ENCODE results near the gene NOP14.
"Not testable (repeated sequence)": the region's sequence is repeated elsewhere in the genome, so short reads cannot be mapped to it uniquely, and the experiment has no call there.

NOP14 gene

DNA sequence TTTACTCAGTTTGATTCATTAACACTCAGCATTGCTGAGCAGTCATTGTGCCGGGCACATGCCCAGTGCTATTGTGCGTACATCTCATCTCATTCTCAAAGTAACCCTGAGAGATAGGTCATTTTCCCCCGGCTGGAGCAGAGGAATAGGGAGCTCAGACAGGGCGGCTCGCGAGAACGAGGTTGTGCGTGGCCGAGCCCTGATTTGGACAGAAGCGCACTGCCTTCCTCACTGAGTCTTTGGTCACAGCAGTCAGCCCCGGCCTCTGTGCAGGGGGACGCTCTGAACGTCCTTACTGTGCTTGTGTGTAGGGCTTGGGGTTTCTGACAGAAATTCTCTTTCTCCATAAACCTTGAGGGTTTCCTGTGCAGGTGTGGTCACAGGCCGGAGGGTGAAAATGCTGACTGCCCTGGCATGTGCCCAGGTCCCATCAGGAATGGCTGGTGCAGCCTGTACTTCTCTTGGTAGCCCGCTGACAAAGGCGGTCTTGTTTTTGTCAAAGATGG is 39.5 kb downstream of the NOP14 start:
- Histone ChIP-seq H3K9me3 (ENCODE audit: severe bottlenecking) (no peaks in the 10 kb centered on the region), H3K36me3 (peaks cover 81% of the 10 kb centered on the region), H3K27me3 (ENCODE audit: insufficient read depth, low read depth, severe bottlenecking) (no peaks in the 10 kb centered on the region), H3K4me3 (ENCODE audit: low read depth, low read length) (no peak overlapping the region), H3K27ac (no peak overlapping the region)
- no peak for DNase-seq
- TF ChIP-seq, protein P1, sequence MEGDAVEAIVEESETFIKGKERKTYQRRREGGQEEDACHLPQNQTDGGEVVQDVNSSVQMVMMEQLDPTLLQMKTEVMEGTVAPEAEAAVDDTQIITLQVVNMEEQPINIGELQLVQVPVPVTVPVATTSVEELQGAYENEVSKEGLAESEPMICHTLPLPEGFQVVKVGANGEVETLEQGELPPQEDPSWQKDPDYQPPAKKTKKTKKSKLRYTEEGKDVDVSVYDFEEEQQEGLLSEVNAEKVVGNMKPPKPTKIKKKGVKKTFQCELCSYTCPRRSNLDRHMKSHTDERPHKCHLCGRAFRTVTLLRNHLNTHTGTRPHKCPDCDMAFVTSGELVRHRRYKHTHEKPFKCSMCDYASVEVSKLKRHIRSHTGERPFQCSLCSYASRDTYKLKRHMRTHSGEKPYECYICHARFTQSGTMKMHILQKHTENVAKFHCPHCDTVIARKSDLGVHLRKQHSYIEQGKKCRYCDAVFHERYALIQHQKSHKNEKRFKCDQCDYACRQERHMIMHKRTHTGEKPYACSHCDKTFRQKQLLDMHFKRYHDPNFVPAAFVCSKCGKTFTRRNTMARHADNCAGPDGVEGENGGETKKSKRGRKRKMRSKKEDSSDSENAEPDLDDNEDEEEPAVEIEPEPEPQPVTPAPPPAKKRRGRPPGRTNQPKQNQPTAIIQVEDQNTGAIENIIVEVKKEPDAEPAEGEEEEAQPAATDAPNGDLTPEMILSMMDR (IDR thresholded peaks at IDR 0.05; ENCODE audit: low read depth, low read length): no peak

DNA sequence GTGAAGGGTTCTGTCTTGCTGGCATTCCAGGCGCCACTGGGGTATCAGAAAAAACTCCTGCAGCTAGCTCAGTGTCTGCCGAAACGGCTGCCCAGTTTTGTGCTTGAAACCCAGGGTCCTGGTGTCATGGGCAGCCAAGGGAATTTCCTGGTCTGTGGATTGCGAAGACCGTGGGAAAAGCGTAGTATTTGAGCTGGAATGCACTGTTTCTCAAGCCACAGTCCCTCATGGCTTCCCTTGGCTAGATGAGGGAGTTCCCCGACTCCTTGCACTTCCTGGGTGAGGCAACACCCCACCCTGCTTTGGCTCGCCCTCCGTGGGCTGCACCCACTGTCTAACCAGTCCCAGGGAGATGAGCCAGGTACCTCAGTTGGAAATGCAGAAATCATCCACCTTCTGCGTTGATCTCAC is 40.1 kb downstream of the NOP14 start:
- H3K27ac ChIP-seq: no peak overlapping the region
- no peak for DNase-seq
- no peak overlapping the region for H3K4me3 ChIP-seq (ENCODE audit: low read depth, low read length)
- peaks cover 77% of the 10 kb centered on the region for H3K36me3 ChIP-seq
- H3K9me3 ChIP-seq (ENCODE audit: severe bottlenecking): no peaks in the 10 kb centered on the region
- TF ChIP-seq, protein P1 (IDR thresholded peaks at IDR 0.05; ENCODE audit: low read depth, low read length): no peak
- no peaks in the 10 kb centered on the region for H3K27me3 ChIP-seq (ENCODE audit: insufficient read depth, low read depth, severe bottlenecking)

DNA sequence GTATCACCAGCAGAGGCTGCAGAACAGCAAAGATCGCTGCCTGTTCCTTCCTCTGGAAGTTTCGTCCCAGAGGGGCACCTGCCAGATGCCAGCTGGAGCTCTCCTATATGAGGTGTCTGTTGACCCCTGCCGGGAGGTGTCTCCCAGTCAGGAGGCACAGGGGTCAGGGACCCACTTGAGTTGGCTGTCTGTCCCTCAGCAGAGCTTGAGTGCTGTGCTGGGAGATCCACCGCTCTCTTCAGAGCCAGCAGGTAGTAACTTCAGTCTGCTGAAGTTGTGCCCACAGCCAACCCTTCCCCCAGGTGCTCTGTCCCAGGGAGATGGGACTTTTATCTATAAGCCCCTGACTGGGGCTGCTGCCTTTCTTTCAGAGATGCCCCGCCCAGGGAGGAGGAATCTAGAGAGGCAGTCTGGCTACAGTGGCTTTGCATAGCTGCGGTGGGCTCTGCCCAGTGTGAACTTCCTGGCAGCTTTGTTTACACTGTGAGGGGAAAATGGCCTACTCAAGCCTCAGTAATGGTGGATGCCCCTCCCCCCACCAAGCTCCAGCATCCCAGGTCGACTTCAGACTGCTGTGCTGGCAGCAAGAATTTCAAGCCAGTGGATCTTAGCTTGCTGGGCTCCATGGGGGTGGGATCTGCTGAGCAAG is 40.6 kb downstream of the NOP14 start:
- not testable (repeated sequence) for H3K27ac ChIP-seq; H3K4me3 ChIP-seq (ENCODE audit: low read depth, low read length); DNase-seq; H3K27me3 ChIP-seq (ENCODE audit: insufficient read depth, low read depth, severe bottlenecking); H3K9me3 ChIP-seq (ENCODE audit: severe bottlenecking)
- peaks cover 73% of the 10 kb centered on the region for H3K36me3 ChIP-seq

DNA sequence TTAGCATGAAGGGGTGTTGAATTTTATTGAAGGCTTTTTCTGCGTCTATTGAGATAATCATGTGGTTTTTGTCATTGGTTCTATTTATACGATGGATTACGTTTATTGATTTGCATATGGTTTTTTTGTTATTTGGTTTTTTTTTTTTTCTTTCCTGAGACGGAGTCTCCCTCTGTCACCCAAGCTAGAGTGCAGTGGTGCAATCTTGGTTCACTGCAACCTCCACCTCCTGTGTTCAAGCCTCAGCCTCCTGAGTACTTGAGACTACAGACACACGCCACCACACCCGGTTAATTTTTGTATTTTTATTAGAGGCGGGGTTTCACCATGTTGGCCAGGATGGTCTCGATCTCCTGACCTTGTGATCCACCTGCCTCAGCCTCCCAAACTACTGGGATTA is 44.5 kb downstream of the NOP14 start:
- DNase-seq; H3K9me3 ChIP-seq (ENCODE audit: severe bottlenecking); H3K4me3 ChIP-seq (ENCODE audit: low read depth, low read length); H3K27ac ChIP-seq; H3K27me3 ChIP-seq (ENCODE audit: insufficient read depth, low read depth, severe bottlenecking): not testable (repeated sequence)
- peaks cover 65% of the 10 kb centered on the region for H3K36me3 ChIP-seq

DNA sequence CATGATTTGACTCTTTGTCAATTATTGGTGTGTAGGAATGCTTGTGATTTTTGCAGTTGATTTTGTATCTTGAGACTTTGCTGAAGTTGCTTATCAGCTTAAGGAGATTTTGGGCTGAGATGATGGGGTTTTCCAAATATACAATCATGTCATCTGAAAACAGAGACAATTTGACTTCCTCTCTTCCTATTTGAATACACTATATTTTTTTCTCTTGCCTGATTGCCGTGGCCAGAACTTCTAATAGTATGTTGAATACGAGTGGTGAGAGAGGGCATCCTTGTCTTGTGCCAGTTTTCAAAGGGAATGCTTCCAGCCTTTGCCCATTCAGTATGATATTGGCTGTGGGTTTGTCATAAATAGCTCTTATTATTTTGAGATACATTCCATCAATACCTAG is 44.9 kb downstream of the NOP14 start:
- H3K4me3 ChIP-seq (ENCODE audit: low read depth, low read length); DNase-seq; H3K9me3 ChIP-seq (ENCODE audit: severe bottlenecking); H3K27ac ChIP-seq; H3K27me3 ChIP-seq (ENCODE audit: insufficient read depth, low read depth, severe bottlenecking): not testable (repeated sequence)
- H3K36me3 ChIP-seq: peaks cover 65% of the 10 kb centered on the region

DNA sequence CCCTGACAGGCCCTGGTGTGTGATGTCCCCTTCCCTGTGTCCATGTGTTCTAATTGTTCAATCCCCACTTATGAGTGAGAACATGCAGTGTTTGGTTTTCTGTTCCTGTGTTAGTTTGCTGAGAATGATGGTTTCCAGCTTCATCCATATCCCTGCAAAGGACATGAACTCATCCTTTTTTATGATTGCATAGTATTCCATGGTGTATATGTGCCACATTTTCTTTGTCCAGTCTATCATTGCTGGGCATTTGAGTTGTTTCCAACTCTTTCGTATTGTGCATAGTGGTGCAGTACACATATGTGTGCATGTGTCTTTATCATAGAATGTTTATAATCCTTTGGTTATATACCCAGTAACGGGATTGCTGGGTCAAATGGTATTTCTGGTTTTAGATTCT is 46.5 kb downstream of the NOP14 start:
- H3K27me3 ChIP-seq (ENCODE audit: insufficient read depth, low read depth, severe bottlenecking); H3K9me3 ChIP-seq (ENCODE audit: severe bottlenecking); H3K27ac ChIP-seq; H3K4me3 ChIP-seq (ENCODE audit: low read depth, low read length); DNase-seq: not testable (repeated sequence)
- H3K36me3 ChIP-seq: peaks cover 66% of the 10 kb centered on the region

DNA sequence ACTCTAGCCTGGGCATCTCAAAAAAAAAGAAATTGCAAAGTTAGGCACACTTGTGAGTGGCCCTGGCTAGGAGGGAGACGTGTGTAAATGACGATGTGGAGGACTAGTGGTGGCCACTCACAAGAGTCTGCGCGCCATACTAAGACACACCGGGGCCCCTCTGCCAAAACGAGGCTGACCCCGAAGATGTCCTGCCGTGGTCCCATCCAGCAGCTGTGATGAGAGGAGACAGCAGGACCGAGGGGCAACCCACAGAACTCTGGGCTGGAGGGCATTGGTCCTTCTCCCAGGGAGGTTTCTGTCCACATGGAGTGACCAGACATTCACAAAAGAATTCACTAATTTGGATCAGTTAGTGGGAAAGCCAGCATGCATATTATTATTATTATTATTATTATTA is 47.4 kb downstream of the NOP14 start:
- Histone ChIP-seq H3K27me3 (ENCODE audit: insufficient read depth, low read depth, severe bottlenecking) (no peaks in the 10 kb centered on the region), H3K36me3 (peaks cover 68% of the 10 kb centered on the region)
- no peak for DNase-seq

More for the DNA sequence above, 47.4 kb downstream of the NOP14 start:
- TF ChIP-seq, protein P1 (IDR thresholded peaks at IDR 0.05; ENCODE audit: low read depth, low read length): no peak
- Histone ChIP-seq H3K27ac (no peak overlapping the region), H3K4me3 (ENCODE audit: low read depth, low read length) (no peak overlapping the region), H3K9me3 (ENCODE audit: severe bottlenecking) (no peaks in the 10 kb centered on the region)

All from WERI-Rb-1 (cell line).